Adrenal gland (tissue), 5 donors: ENCODE results near the gene NISCH.

Experiments used
- POLR2A ChIP-seq, 2 donors: fragments of 450-650 bp; IDR thresholded peaks; one replicate each; pipeline ENCODE4 v1.6.1; 2017; ENCODE audit warnings: antibody characterized with exemption in 2 of 2, mild to moderate bottlenecking in 2 of 2, moderate library complexity in 1 of 2
- TF ChIP-seq, protein P1 (sequence below), 6 experiments: fragments of 450-650 bp in 4 of 6; fragments of 200-600 bp in 2 of 6; sonication (generic) in 1 of 6; IDR thresholded peaks; 1 replicate in 5 of 6; 2 replicates in 1 of 6; pipeline versions ENCODE4 v1.5.1 to v1.8.0; 2016 to 2021; ENCODE audit warnings: antibody characterized with exemption in 6 of 6, mild to moderate bottlenecking in 2 of 6, moderate library complexity in 1 of 6
- donor health status: DM: no; HTN: no; CAD: no.

DNA sequence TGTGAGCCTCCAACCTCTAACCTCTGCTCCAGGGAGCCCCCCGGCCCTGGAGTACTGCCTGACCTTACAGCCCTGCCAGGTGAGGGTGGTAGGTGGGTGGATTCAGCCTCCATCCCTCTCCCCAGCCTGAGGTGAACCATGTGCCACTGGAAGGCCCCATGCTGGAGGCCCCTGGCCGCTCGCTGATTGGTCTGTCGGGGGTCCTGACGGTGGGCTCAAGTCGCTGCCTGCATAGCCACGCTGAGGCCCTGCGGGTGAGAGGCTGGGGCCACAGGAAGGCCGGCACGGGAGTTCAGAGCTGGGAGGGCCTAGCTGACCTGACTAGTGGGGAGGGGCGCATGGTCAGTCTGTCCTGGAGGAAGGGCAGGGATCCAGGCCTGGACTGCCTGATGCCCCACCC, 59.2 kb downstream of the NISCH start:
- TF ChIP-seq, protein P1, sequence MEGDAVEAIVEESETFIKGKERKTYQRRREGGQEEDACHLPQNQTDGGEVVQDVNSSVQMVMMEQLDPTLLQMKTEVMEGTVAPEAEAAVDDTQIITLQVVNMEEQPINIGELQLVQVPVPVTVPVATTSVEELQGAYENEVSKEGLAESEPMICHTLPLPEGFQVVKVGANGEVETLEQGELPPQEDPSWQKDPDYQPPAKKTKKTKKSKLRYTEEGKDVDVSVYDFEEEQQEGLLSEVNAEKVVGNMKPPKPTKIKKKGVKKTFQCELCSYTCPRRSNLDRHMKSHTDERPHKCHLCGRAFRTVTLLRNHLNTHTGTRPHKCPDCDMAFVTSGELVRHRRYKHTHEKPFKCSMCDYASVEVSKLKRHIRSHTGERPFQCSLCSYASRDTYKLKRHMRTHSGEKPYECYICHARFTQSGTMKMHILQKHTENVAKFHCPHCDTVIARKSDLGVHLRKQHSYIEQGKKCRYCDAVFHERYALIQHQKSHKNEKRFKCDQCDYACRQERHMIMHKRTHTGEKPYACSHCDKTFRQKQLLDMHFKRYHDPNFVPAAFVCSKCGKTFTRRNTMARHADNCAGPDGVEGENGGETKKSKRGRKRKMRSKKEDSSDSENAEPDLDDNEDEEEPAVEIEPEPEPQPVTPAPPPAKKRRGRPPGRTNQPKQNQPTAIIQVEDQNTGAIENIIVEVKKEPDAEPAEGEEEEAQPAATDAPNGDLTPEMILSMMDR (IDR thresholded peaks at IDR 0.05), result no peak
- no peak for TF ChIP-seq POLR2A (IDR thresholded peaks at IDR 0.05)
